Lung microvascular endothelial cell (primary cell): ENCODE measurements around the gene IFITM10. TPM values are rescaled to one million over a fixed set of nuclear protein-coding genes. Genes with fewer than 3 reads are reported as not detected.

ENCODE experiments used
- DNase-seq, 2 donors: peaks; one replicate each; pipeline versions ENCODE4 v3.0.0 to v3.0.0-alpha.2; 2010; ENCODE audit warnings: low read depth in 2 of 2
- total RNA-seq: library from RNA; depleted of rRNA; stranded (reverse); fragments of >200 nt; gene quantifications from 2 replicates; pipeline ENCODE4 v1.2.1, GENCODE V29; 2014

Gene IFITM10
- total RNA-seq, 1 donor from 2014 or later, result 1.2 TPM

DNA sequence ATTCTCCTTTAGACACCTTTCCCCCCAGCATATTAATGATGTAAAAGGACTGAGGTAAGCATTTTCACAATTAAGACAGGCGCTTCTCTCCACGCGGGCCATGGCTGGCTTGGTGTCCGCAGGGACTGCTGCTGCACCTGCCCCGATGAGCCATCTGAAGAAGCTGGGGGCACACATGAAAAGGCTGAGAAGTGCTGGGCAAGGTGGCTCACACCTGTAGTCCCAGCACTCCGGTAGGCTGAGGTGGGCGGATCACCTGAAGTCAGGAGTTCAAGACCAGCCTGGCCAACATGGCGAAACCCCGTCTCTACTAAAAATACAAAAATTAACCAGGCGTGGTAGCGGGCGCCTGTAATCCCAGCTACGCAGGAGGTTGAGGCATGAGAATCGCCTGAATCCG lies 32.1 kb downstream of the IFITM10 start:
- DNase-seq, result no peak

DNA sequence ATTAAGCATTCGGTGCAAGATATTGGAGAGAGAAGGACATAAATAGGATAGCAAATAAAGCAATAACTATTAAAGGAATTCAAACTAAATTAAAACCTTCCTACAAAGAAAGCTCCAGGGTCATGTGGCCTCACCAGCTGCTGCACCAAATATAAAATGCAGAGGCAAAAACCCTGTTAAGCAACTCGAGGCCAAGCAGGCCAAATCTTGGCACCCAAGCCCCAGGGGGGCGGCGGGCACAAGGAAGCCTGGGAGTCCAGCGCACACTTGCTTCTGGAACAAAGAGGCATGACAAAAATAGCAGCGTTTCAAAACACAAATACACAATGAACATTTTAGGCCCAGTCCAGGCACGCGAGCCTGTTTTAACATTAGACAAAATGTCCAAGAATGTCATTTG lies 32.6 kb downstream of the IFITM10 start:
- no peak for DNase-seq

DNA sequence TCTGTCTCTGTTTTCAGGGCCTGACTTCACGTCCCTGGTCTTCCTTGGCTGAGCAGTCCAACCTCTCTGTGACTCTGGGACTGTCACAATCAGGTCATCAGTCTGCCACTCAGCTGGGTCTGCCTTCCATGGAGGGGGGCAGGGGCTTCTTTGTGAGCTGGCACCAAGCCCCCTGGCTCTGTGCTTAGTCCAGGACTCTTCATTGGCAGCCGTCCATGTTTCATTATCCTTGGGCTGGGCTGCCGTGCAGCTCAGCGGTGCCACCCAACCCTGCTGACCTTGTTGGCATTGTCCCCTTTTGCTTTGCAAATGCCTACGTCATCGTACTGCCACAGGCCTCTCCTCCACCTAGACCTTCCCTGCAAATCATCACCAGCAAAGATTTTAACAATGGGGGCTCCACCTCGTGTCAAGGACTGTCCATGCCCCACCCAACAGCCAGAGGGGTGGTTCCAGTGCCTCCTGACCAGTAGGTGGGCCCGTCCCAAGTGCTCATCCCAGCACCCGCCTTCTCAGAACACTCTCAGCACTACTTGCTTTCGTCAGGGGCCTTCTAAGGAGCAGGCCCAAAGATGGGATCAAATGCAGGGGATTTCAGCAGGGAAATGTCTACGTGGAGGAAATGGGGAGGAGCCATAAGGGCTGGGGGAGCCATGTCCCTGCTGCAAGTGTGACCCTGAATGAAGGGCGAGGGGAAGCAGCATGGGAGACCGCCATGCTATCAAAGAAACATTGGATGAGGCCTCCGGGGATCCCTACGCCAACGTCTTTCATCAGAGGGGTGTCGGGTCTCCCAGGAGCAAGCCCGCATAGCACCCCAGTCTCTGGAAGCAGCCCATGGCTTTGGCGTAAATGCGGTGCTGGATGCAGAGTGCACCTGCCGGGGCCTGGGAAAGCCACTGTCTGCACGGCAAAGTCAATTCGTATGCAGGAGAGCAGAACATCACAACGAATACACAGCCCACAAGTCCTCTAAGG lies 35.2 kb downstream of the IFITM10 start:
- no peak for DNase-seq

DNA sequence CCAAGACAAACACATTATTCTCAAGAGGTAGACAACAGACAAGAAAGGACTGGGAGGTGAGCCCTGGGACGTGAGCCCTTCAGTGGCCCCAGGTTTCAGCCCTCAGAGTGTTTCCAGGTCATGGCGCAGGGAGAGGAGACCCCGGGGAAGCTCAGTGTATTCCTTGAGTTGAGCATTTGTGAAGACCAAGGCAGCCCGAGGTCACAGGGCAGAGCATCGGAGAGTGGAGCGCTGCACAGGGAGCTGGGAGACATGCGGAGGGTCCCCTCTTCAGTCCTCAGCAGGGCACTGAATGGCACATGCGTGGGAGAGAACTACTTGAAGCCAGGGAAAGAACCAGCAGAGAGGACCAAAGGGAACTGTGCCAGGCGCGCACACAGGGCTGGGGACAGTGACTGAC lies 41.7 kb downstream of the IFITM10 start:
- DNase-seq, result no peak

DNA sequence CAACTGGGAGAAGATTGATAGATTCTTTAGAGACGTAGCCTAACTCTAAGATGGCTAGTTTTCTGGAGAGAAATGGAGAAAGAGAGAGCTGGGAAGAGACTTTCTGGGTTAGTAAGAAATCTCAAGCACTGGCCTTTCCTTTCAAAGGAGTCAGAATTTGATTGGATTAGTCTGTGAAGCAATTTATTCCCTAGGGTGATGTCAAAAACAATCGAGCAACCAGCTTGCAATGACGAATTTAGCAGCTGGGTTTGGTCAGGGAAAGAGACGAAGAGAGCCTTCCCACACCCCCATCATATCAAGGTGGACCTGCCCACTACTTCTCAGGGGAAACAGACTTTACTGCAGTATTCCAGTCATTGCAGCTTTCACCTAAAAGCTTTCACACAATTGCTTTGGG lies 42.6 kb downstream of the IFITM10 start:
- no peak for DNase-seq

DNA sequence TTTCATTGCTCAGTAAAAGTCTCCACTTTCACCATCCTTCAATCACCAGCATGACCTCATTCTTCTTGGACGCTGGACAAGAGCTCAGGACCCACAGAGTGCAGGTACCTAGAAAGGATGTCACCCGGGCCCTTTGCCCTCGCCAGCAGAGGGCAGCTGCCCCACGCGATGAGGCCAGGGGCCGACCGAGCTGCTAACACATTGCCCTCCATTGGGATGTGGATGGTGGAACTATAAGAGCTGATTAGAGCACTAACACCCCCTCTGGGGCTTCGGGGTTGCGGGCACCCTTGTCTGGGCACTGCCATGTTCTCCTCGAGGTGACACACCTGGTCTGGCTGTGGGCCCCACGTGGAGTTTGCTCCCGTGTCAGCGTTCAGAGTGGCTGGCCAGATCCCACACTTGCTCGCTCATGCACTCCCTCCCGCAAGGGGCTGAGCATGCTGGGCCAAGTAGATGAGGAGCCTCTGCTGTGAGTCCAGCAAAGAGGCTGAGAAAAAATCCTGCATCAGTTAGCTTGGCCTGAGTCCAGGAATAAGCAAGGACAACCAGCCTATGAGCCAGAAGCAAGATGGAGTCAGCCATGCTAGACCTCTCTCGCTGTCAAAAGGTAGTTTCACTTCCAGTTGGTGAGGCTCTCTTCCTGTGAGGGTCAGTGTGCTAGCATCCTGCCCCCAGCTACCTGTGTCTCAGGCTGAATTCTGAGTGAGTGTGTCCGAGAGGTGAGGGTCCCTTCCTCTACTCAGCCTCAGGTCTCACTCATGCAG lies 43.6 kb downstream of the IFITM10 start:
- DNase-seq, result no peak

DNA sequence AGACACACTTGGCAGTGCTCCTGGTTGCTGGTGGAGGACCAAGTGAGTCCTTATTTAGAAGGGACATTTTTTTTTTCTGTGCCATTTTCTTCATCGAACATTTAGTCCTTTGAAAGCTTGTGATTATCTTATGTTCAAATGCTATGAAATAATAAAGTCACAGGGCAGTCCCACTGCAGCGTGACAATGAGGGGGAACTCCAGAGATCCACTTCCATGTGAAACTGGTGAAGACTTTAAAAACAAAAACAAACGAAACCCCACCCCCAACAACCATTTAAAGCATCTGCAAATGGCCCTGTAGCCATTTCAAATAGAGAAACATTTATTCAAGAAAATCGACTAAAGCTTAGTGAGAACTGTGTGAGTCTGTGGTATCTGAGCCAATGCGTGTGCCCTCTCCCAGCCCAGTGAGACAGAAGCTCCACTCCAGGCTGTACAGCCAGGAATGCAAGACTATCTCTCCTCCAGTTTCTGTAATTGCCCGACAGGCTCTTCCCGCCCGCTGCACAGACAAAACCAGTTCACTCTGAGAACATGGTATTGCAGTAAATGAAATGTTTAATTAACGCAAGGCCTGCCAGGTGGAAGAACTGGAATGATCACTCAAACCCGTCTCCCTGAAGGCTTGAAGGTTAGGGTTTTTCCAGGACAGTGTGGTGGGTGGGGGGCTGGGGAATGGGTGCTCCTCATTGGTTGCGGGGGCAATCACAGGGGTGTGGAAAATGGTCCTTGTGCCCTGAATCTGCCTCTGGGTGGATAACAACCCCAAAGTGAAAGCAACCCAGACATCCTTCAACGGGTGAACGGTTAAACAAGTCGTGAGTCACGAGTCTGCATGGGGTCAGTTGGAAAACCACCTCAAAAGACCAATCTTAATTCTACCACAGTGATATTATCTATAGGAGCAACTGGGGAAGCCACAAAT lies 45.0 kb downstream of the IFITM10 start:
- DNase-seq, result no peak

DNA sequence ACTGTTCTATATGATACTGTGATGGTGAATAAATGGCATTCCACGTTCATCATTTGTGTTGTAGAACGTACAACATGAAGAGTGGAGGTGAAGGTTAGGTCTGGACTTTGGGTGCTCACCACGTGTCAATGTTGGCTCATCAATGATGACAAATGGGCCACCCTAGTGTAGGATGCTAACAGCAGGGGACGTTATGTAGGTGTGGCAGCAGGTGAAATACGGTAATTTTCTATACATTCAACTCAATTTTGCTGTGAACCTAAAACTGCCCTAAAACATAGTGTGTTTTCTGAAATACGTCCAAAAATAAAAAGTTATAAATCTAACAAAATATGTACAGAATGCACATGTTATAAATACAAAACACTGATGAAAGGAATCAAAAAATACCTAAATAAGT lies 47.2 kb downstream of the IFITM10 start:
- no peak for DNase-seq

DNA sequence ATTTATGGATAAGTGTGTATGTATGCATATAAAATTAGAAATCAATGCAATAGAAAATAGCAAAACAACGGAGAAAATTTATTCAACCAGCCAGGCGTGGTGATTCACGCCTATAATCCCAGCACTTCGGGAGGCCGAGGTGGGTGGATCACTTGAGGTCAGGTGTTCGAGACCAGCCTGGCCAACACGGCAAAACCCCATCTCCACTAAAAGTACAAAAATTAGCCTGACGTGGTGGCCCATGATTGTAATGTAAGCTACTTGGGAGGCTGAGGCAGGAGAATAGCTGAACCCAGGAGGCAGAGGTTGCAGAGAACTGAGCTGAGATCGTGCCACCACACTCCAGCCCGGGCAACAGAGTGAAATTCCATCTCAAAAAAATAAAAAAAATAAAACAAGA lies 47.9 kb downstream of the IFITM10 start:
- no peak for DNase-seq

DNA sequence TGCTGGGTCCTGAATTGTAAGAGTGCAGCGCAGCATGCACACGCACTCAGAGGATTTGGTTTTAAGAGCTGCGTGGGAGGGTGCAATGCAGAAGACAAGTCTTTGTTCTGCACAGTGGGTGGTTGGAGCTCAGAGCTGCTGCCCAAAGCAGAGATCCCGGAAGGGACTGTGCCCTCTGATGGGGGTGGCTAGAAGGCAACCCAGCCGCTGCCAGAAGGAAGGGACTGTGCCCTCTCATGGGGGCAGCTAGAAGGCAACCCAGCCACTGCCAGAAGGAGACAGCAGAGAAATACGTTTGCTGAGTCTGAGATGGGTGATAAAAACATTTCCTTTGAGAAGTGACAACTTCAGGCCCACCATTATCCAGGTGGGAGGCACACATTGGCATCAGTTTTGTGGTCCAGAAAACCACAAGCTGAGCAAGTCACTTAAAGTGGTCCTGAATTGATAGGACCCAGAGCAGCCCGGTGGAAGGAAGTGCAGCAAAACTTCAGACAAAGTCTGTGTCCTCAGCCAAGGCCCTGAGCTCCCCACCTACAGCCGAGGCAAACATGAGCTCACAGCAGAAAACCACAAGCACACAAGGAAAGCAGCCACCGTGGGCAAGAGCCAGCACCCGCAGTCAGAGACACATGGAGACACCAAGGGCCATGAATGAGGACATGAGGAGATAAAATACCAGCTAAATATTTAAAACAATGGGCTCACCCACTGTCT lies 49.1 kb downstream of the IFITM10 start:
- no peak for DNase-seq

DNA sequence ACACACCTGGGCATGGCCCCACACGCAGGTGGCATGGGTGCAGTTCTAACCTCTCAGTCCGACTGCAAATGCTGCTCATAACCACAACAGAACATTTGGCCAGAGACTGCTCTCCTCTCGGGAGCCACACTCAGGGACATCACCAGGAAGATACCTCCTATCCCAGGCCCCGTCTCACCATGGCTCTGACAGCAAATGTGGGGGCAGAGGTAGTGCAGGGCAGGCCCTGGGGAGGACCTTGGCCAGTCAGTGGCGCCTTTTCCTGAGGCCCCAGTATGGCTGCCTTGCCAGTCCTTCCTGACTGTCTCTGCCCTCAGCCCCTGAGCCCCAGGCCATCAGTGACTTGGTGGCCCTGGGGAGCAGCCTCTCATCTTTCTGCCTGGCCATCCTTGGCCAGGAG lies 50.6 kb downstream of the IFITM10 start:
- no peak for DNase-seq

DNA sequence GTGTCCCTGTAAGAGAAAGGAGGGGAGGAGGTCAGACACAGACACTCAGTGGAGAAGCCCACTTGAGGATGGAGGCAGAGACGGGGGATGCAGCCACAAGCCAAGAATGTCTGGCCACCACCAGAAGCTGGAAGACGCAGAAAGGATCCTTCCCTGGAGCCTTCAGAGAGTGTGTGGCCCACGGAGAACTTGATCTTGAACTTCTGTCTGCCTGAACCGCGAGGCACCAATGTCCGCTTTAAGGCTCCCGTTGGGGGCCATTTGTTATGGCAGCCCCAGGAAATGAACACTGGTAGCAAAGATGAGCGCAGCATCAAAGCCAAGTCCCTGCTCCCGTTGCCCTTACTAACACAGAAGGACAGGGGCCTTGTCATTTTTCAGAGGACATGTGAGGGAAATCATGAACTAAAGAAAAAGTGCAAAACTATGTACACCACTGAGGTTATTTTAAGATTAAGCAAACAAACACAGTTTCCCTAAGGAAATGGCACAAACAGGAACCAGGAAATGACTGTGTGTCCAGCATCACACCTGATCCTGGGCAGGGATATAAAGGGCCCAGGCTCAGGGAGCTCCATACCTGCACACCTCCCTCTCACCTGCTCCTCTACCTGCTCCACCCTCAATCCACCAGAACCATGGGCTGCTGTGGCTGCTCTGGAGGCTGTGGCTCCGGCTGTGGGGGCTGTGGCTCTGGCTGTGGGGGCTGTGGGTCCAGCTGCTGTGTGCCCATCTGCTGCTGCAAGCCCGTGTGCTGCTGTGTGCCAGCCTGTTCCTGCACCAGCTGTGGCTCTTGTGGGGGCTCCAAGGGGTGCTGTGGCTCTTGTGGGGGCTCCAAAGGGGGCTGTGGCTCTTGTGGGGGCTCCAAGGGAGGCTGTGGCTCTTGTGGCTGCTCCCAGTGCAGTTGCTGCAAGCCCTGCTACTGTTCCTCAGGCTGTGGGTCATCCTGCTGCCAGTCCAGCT lies 53.5 kb downstream of the IFITM10 start, which contains the start of gene KRTAP5-6:
KRTAP5-6 (plus strand) TSS at position 588 of the 963 bp plus-strand sequence; CDS start at position 639, 51 bp downstream.
- DNase-seq, result peak in 1 of 2 donors; percentile 71

DNA sequence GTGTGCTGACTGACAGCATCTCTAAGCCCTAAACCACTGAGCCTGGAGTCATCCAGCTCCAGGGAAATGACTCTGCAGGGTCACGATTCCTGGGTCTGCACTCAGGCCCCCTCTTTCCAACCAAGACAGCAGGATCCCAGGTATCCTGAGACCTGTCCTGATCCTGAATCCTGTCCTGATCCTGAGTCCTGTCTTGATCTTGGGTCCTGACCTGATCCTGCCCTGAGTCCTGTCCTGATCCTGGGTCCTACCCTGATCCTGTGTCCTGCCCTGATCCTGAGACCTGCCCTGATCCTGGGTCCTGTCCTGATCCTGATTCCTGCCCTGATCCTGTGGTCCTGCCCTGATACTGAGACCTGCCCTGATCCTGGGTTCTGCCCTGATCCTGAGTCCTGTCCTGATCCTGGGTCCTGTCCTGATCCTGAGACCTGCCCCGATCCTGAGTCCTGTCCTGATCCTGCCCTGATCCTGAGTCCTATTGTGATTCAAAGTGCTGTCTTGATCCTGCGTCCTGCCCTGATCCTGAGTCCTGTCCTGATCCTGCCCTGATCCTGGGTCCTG lies 54.8 kb downstream of the IFITM10 start:
- DNase-seq, result no peak

DNA sequence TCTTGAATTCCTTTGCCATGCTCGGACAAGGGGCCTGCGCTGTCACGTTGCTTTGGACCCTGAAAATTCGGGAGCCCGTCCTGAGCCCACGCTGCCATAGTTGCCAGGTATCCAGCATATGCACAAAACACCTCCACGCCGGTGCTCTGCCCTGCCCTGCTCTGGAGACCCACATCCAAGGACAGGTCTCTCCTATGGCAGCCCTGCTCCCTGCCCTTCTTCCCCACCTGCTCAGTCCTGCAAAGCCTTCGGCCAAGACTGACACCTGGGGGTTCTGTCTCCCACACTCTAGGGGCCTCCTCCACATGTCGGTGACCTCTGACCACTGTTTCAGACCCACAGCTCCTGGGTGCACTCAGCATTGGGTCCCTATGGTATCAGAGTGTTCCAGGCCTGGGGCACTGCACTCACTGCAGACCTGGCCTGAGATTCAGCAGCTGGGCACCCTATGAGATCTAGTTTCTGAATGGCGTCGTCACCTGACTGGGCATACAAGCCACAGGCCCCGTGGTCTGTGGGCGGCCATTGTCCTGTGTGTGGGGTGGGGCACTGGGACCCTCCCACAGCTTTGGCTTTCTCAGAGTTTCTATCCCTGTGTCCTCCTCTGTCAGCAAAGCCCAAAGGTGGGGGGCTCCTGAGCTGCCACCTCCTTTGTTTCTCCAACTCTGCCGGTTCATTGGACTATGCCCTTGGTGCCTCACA lies 55.4 kb downstream of the IFITM10 start:
- no peak for DNase-seq

DNA sequence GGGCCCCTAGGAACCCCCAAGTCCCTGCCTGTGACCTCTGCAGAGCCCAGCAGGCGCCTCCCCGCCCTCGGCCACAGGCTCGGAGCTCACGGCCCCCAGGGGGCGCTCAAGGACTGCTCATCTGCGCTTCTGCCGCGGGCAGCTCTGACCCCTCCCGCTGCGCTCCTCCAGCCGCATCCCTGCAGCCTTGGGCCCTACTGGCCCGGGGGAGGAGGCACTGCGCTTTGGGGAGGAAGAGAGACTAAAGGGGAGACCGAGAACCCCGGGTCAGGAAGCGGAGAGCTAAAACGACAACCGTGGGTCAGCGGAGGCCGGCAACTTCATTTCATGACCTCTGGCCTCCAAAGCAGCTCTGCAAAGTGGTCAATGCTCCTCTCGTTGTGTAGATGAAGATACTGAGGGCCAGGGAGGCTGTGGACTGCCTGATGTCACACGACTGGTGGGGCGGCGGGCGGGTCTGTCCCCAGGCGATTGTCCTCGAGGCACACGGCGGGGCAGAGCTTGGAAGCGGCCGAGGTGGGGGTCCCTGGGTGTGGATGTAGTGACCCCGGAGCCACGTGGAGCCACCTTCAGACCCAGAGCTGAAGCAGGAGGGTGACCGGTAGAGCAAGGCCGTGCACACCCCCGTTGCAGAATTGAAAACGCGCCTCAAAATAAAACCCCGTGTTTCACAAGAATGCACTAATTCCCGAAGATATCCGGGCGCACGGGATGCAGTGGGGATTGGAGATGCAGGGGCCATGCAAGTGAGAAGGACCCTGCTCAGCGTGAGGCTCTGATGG lies 56.1 kb downstream of the IFITM10 start:
- peak; percentile 72 to 87 for DNase-seq

DNA sequence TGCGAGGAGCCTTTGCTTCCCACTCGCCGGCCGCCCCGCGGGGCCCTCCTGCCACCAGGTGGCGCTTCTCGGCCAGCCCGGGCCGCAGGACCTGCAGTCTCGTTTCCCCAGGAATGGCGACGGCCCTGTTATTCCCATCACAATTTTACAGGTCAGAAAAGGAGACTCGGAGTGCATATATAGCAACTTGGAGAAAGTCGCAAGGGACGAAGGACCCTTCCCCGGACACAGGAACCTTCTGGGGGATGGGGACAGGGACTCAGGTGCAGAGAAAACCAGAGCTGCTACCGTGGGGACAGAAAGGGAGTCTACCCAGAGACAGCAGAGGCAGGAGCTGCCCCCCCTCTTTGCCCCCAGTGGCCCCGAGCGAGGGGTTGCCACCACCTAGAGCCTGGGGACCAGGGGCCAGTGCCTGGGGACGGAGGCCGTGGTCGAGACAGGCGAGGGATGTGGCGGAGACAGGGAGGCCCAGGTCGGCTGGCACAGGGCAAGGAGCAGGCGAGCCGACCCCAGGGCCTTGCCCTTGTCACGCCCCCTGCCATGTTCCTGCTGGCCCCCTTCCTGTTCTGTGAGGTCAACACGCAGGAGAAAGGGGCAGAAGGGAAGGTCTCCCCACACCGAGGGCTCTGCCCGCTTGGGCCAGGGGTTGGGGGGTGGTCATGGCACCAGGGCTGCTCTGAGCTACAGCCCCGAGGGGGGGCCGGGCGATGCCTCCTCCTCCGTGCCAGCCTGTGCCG lies 56.9 kb downstream of the IFITM10 start:
- DNase-seq, result peak; percentile 70 to 87

DNA sequence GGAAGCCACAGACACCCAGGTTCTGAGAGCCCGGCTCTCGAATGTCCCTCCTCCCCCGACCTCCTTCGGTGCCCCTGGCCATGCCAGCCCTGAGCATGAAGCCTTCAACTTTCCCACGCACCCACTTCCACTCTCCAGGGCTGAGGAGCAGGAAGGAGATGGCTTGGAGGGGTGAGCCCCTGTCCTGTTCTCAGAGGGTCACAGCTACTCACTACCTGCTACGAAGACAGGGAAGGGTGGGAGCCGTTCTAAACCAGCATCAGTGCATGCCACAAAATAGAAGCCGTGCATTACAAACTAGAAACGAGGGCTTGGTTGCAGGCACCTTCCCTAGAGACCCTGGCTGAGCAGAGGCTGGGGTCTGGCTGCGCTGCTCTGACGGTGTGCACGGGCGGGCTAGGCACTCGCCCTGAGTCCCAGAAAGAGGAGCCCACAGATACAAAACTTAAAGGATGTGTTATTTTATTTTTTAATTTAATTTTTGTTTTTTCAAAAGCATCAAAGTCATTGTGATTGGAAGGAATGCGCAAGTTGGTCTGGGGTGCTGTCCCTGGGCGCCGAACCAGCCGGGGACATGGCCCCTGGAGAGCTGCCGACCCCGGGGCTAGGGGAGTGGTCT lies 57.6 kb downstream of the IFITM10 start:
- DNase-seq, result no peak
